DND-41 (cell line): Measurements from ENCODE around the gene AGMO.

Experiments used
- ATAC-seq: fragments of 200-7000 bp; cut with Tn5 transposase; 3 replicates; pipeline ENCODE4 v1.9.1; 2021; ENCODE audit warnings: low read depth; ENCODE audit not compliant: insufficient read depth
- DNase-seq: peaks from one replicate; pipeline ENCODE4 v3.0.0-alpha.2; 2020
- H2AFZ ChIP-seq: 2 replicates; pipeline ENCODE4 v1.6.0; 2012; ENCODE audit warnings: low read depth, low read length
- H3K27ac ChIP-seq: 2 replicates; pipeline ENCODE4 v1.5.1; 2012; ENCODE audit warnings: low read length, inconsistent platforms
- H3K27me3 ChIP-seq: fragments of 200-600 bp; sonication (generic); 2 replicates; pipeline ENCODE4 v1.6.0; 2012; ENCODE audit warnings: low read length, mild to moderate bottlenecking, inconsistent platforms; ENCODE audit not compliant: insufficient read depth, poor library complexity
- H3K36me3 ChIP-seq: 2 replicates; pipeline ENCODE4 v1.5.1; 2012; ENCODE audit warnings: low read length, inconsistent platforms; ENCODE audit not compliant: insufficient read depth
- H3K4me1 ChIP-seq: 2 replicates; pipeline ENCODE4 v1.5.1; 2012; ENCODE audit warnings: mild to moderate bottlenecking, low read length; ENCODE audit not compliant: insufficient read depth
- H3K4me2 ChIP-seq: 2 replicates; pipeline ENCODE4 v1.6.0; 2012; ENCODE audit warnings: mild to moderate bottlenecking, moderate library complexity, low read length, inconsistent platforms; ENCODE audit not compliant: insufficient read depth
- H3K4me3 ChIP-seq, 2 experiments: fragments of 200-600 bp in 1 of 2; shearing (Covaris generic) in 1 of 2; 2 replicates each; pipeline ENCODE4 v1.5.1; 2012 to 2016; ENCODE audit warnings: inconsistent platforms in 2 of 2, low read length in 2 of 2, mild to moderate bottlenecking in 2 of 2, low read depth in 1 of 2, moderate library complexity in 1 of 2
- H3K79me2 ChIP-seq: 2 replicates; pipeline ENCODE4 v1.6.0; 2012; ENCODE audit warnings: low read length, inconsistent platforms; ENCODE audit not compliant: insufficient read depth
- H3K9ac ChIP-seq: 2 replicates; pipeline ENCODE4 v1.6.0; 2012; ENCODE audit warnings: low read depth, mild to moderate bottlenecking, inconsistent platforms, low read length, moderate library complexity
- H3K9me3 ChIP-seq: 2 replicates; pipeline ENCODE4 v1.5.1; 2012; ENCODE audit warnings: low read length, moderate library complexity, mild to moderate bottlenecking, inconsistent platforms; ENCODE audit not compliant: insufficient read depth, severe bottlenecking
- H4K20me1 ChIP-seq: 2 replicates; pipeline ENCODE4 v1.6.0; 2012; ENCODE audit warnings: low read length; ENCODE audit not compliant: insufficient read depth
- EZH2 ChIP-seq: IDR thresholded peaks from 3 replicates; pipeline ENCODE4 v1.6.1; 2012; ENCODE audit warnings: borderline replicate concordance, low read depth, mild to moderate bottlenecking, moderate library complexity, low read length, inconsistent platforms; ENCODE audit not compliant: severe bottlenecking
- TF ChIP-seq, protein P1 (sequence below): IDR thresholded peaks from 2 replicates; pipeline ENCODE4 v1.5.1; 2012; ENCODE audit warnings: borderline replicate concordance, low read length, moderate library complexity, mild to moderate bottlenecking; ENCODE audit not compliant: poor library complexity, severe bottlenecking; ENCODE audit errors: extremely low read depth

Gene AGMO

DNA sequence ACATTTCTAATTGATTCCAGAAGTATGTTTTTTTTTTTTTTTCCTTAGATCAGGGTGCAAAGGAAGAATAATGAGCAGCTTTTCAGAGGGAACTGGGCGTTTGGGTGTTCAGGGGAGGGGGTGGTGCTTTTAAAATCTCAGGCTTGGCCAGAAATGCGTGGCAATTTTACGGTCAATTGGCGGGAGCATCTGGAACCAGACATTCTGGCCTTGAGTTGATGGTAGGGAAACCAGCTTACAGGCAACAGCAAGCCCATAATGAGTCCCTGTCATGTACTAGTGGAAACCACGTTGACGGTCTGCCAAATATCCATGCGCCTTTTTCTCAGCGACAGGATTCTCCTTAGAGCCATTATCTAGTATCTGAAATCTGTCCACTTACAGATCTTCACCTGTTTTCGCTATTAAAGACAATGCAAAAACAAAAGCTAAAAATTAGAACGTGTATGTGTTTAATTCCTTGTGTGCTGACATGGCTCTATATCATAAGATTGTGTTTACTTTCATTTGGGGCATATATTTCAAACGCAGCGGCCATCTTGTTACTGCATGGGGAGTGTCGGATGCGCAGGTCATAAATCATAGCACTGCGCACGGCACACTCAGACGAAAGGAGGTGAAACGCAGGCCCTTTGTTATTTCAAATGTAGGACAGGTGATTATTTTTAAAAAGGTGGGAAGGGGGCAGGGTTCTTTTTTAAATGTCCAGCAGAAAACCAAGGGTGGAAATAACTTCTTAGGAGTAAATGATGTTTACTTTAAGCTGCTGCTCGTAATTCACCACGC, 209.2 kb downstream of the AGMO start:
- TF ChIP-seq, protein P1, sequence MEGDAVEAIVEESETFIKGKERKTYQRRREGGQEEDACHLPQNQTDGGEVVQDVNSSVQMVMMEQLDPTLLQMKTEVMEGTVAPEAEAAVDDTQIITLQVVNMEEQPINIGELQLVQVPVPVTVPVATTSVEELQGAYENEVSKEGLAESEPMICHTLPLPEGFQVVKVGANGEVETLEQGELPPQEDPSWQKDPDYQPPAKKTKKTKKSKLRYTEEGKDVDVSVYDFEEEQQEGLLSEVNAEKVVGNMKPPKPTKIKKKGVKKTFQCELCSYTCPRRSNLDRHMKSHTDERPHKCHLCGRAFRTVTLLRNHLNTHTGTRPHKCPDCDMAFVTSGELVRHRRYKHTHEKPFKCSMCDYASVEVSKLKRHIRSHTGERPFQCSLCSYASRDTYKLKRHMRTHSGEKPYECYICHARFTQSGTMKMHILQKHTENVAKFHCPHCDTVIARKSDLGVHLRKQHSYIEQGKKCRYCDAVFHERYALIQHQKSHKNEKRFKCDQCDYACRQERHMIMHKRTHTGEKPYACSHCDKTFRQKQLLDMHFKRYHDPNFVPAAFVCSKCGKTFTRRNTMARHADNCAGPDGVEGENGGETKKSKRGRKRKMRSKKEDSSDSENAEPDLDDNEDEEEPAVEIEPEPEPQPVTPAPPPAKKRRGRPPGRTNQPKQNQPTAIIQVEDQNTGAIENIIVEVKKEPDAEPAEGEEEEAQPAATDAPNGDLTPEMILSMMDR, result no peak
- TF ChIP-seq EZH2, result no peak
- H2AFZ ChIP-seq, result no peak overlapping the region
- ATAC-seq, result no peak
- no peak overlapping the region for H3K9ac ChIP-seq
- no peaks in the 10 kb centered on the region for H4K20me1 ChIP-seq
- no peaks in the 10 kb centered on the region for H3K79me2 ChIP-seq
- no peak overlapping the region for H3K27ac ChIP-seq
- H3K4me1 ChIP-seq, result no peaks in the 10 kb centered on the region
- H3K4me2 ChIP-seq, result no peak overlapping the region
- no peaks in the 10 kb centered on the region for H3K36me3 ChIP-seq
- DNase-seq, result no peak
- no peaks in the 10 kb centered on the region for H3K27me3 ChIP-seq
- no peaks in the 10 kb centered on the region for H3K9me3 ChIP-seq
- H3K4me3 ChIP-seq, result no peak overlapping the region

DNA sequence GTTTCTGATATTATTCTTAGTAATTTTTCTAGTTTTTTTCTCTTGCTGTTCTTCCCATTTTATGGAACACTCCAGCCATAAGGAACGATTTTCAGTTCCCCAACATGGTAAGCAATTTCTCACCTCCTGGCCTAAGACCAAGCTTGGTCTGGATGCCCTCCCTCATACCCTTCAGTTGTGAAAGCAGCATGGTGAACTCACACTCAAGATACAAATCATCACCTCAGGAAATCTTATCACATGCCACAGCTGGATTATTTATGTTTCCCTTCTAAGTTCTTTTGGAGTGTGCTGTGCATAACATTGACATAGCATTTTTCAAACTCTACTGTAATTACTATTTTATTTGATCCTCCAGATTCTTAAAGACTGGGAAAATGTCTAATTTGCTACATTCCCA, 216.6 kb downstream of the AGMO start:
- DNase-seq, result no peak

DNA sequence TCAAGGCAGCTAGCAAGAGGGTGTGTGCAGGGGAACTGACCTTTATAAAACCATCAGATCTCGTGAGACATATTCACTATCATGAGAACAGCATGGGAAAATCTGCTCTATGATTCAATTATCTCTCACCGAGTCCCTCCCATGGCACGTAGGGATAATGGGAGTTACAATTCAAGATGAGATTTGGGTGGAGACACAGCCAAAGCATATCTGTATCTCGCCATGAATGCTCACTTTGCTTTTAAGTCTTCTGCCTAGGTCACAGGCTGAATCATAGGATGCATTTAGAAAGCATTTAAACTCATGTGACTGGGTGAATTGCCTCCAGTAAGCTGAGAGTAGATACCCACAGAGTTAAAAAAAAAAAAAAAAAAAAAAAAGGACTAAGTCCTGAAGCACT, 220.0 kb downstream of the AGMO start:
- H3K27ac ChIP-seq, result no peak overlapping the region
- H3K36me3 ChIP-seq, result no peaks in the 10 kb centered on the region
- no peak for TF ChIP-seq EZH2
- TF ChIP-seq, protein P1, result no peak
- H3K79me2 ChIP-seq, result no peaks in the 10 kb centered on the region
- no peaks in the 10 kb centered on the region for H3K27me3 ChIP-seq
- no peak overlapping the region for H3K9ac ChIP-seq
- no peak overlapping the region for H3K4me3 ChIP-seq
- no peak overlapping the region for H3K4me2 ChIP-seq
- DNase-seq (no peak), ATAC-seq (no peak)
- H3K4me1 ChIP-seq, result no peaks in the 10 kb centered on the region
- H3K9me3 ChIP-seq, result peaks cover 4% of the 10 kb centered on the region
- H2AFZ ChIP-seq, result no peak overlapping the region
- no peaks in the 10 kb centered on the region for H4K20me1 ChIP-seq

More for the DNA sequence above, 216.6 kb downstream of the AGMO start:
- Histone ChIP-seq H3K4me1 (no peaks in the 10 kb centered on the region), H3K79me2 (no peaks in the 10 kb centered on the region), H3K36me3 (no peaks in the 10 kb centered on the region), H3K27me3 (no peaks in the 10 kb centered on the region), H3K4me2 (no peak overlapping the region), H3K4me3 (no peak overlapping the region), H3K9me3 (no peaks in the 10 kb centered on the region), H3K9ac (no peak overlapping the region), H4K20me1 (no peaks in the 10 kb centered on the region), H2AFZ (no peak overlapping the region), H3K27ac (no peak overlapping the region)
- no peak for ATAC-seq
- no peak for TF ChIP-seq EZH2
- TF ChIP-seq, protein P1, result no peak
